Body of pancreas (tissue), 4 donors: ENCODE measurements around the gene ERICH3. TPM values are rescaled to one million over a fixed set of nuclear protein-coding genes. Genes with fewer than 3 reads are reported as not detected.

ENCODE experiments used
- ATAC-seq: fragments of 150-250 bp; one replicate; pipeline ENCODE4 v1.9.1; 2016
- DNase-seq, 4 donors: peaks; one replicate each; pipeline ENCODE4 v3.0.0-alpha.2; 2019
- H3K27ac ChIP-seq, 4 donors: fragments of 200-600 bp; sonication (generic); 1 replicate in 3 of 4; 2 replicates in 1 of 4; pipeline versions ENCODE4 v1.5.1 to v1.6.1; 2016 to 2019; ENCODE audit warnings: mild to moderate bottlenecking in 1 of 4, mixed read lengths in 1 of 4, moderate library complexity in 1 of 4
- H3K27me3 ChIP-seq, 2 donors: fragments of 200-600 bp; sonication (generic); one replicate each; pipeline ENCODE4 v1.6.0; 2016; ENCODE audit warnings: mild to moderate bottlenecking in 1 of 2
- H3K36me3 ChIP-seq, 2 donors: fragments of 200-600 bp; sonication (generic); replicated peaks in 1 of 2; 2 replicates each; pipeline ENCODE4 v1.5.1; 2016; ENCODE audit warnings: low read depth in 2 of 2; ENCODE audit not compliant: insufficient read depth in 1 of 2
- H3K4me1 ChIP-seq: fragments of 200-600 bp; sonication (generic); one replicate; pipeline ENCODE4 v1.6.0; 2016
- H3K4me3 ChIP-seq, 2 donors: fragments of 200-600 bp; sonication (generic); 1 replicate in 1 of 2; 2 replicates in 1 of 2; pipeline ENCODE4 v1.5.1; 2016 to 2019
- H3K9me3 ChIP-seq, 3 donors: fragments of 200-600 bp; sonication (generic); 1 replicate in 2 of 3; 2 replicates in 1 of 3; pipeline ENCODE4 v1.5.1; 2016
- POLR2A ChIP-seq, 3 donors: fragments of 450-650 bp; IDR thresholded peaks; one replicate each; pipeline ENCODE4 v1.6.1; 2016; ENCODE audit warnings: antibody characterized with exemption in 3 of 3, mild to moderate bottlenecking in 2 of 3
- WGBS, 2 donors: methylation state at CpG; one replicate each; pipeline ENCODE4 v1.1.5; 2017; 5-methylcytosine and 5-hydroxymethylcytosine counted together
- intact Hi-C: fragments of 100-400 bp; cut with DNase I; formaldehyde crosslinking; loops from one replicate; pipeline ENCODE4 v1.15.1; 2023
- total RNA-seq, 2 donors: library from RNA; depleted of rRNA; stranded (reverse); fragments of >200 nt; gene quantifications; one replicate each; pipeline ENCODE4 v1.1.0, GENCODE V29; 2016
- TF ChIP-seq, protein P1 (sequence below), 7 experiments: fragments of 450-650 bp in 4 of 7; fragments of 200-600 bp in 3 of 7; sonication (generic) in 3 of 7; IDR thresholded peaks; one replicate each; pipeline ENCODE4 v1.5.1; 2016 to 2019; ENCODE audit warnings: antibody characterized with exemption in 7 of 7

ERICH3 gene
- total RNA-seq, 2 donors from 2014 or later, result under 0.01 TPM; not detected in 1

DNA sequence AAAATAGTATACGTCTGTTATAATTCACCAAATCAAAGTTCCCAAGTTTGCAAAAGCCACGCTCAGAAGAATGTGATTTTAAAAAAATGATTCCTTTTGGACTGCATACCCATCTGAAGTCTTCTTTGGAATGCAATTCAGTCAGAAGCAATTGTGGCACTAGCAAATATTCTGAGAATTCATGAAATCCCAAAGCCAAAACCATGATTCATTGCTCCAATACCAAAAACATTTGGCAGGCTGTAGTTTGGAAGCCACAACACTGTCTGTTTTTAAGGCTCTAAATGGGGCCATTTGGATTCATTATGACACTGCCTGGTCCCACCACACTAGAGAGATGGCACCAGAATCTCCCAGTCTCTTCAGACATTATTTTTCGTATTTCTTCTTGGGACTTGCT is 139.4 kb downstream of the ERICH3 start:
- no peaks in the 10 kb centered on the region for H3K27me3 ChIP-seq
- 68 to 77% methylated on average over 3 of the region's 3 CpGs for WGBS, 2 donors
- no peak overlapping the region for H3K27ac ChIP-seq
- H3K4me1 ChIP-seq, result no peaks in the 10 kb centered on the region
- no peak for DNase-seq
- H3K4me3 ChIP-seq, result no peak overlapping the region
- no peaks in the 10 kb centered on the region for H3K9me3 ChIP-seq
- no peaks in the 10 kb centered on the region for H3K36me3 ChIP-seq
- ATAC-seq, result no peak
- TF ChIP-seq POLR2A (IDR thresholded peaks at IDR 0.05), result no peak
- TF ChIP-seq, protein P1, sequence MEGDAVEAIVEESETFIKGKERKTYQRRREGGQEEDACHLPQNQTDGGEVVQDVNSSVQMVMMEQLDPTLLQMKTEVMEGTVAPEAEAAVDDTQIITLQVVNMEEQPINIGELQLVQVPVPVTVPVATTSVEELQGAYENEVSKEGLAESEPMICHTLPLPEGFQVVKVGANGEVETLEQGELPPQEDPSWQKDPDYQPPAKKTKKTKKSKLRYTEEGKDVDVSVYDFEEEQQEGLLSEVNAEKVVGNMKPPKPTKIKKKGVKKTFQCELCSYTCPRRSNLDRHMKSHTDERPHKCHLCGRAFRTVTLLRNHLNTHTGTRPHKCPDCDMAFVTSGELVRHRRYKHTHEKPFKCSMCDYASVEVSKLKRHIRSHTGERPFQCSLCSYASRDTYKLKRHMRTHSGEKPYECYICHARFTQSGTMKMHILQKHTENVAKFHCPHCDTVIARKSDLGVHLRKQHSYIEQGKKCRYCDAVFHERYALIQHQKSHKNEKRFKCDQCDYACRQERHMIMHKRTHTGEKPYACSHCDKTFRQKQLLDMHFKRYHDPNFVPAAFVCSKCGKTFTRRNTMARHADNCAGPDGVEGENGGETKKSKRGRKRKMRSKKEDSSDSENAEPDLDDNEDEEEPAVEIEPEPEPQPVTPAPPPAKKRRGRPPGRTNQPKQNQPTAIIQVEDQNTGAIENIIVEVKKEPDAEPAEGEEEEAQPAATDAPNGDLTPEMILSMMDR (IDR thresholded peaks at IDR 0.05), result no peak
- intact Hi-C loops, result no loop called here

DNA sequence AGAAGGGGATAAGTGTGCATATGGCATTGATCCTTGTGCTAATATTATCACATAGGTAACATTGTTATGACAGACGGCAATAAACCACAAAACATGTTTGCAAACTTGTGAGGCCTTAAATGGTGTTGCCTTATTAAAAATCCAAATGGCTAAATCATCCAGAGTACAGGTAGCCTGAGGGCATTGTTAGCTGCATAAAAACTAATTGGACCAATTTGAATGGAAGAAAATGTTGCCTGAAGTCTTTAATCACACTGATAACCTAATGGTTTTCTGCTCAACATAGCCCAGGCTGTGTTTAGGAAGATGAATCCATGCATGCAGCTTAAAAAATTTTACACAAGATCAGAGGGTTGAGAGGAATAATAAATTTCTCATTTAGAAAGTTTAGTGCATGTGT is 141.8 kb downstream of the ERICH3 start:
- H3K4me1 ChIP-seq, result peaks cover 2% of the 10 kb centered on the region
- no peak for ATAC-seq
- no peak overlapping the region for H3K4me3 ChIP-seq
- H3K27ac ChIP-seq, result no peak overlapping the region
- TF ChIP-seq, protein P1 (IDR thresholded peaks at IDR 0.05), result no peak
- no peak for TF ChIP-seq POLR2A (IDR thresholded peaks at IDR 0.05)
- intact Hi-C loops, result no loop called here
- H3K27me3 ChIP-seq, result no peaks in the 10 kb centered on the region
- no peaks in the 10 kb centered on the region for H3K36me3 ChIP-seq
- WGBS, 2 donors, result 54 to 64% methylated on average over 1 of the region's 1 CpG
- no peak for DNase-seq
- no peaks in the 10 kb centered on the region for H3K9me3 ChIP-seq

DNA sequence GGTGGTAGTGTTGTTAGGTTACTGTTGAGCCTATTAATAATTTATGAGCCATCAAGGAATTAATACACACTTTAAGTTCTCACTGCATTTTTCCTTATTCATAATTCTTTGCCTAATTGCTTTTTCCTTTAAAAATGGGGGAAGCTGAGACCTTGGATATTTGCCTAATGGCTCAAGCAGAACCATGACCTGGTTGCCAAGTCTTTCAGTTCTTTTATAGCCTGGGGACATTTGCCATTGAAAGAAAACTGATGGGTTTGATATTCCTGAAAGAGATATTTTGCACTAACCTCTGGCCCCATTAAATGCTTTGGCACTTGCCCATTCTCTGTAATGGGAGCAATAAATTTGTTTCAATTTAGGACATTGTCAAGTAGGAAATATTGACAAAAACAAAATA is 142.7 kb downstream of the ERICH3 start:
- Histone ChIP-seq H3K4me3 (no peak overlapping the region), H3K9me3 (no peaks in the 10 kb centered on the region), H3K27ac (no peak overlapping the region), H3K27me3 (no peaks in the 10 kb centered on the region), H3K4me1 (peaks cover 4% of the 10 kb centered on the region), H3K36me3 (no peaks in the 10 kb centered on the region)
- TF ChIP-seq, protein P1 (IDR thresholded peaks at IDR 0.05), result no peak
- no peak for TF ChIP-seq POLR2A (IDR thresholded peaks at IDR 0.05)
- DNase-seq (no peak), ATAC-seq (no peak)
- intact Hi-C loops, result no loop called here

DNA sequence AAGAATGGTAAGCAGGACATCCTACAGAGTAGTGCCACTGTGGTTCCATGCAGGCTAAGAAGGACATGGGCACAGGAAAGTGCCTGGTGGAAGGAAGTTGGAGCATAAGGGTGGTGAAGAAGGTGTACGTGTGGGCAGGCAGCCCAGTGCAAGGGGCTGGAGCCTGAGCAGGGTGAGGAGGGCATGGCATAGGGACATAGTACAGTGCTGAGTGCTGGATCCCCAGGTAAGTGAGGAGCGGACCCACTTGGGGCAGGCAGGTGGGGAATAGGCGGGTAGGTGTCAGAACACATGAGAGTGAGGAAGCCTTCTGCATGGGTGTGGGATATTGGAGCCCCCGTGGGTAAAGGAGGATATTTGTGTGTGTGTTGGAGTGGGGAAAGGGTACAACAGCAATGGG is 145.5 kb downstream of the ERICH3 start:
- no peak overlapping the region for H3K4me3 ChIP-seq
- H3K27ac ChIP-seq, result no peak overlapping the region
- intact Hi-C loops, result no loop called here
- WGBS, 2 donors, result 72 to 78% methylated on average over 4 of the region's 4 CpGs
- DNase-seq, result no peak
- H3K9me3 ChIP-seq, result no peaks in the 10 kb centered on the region
- TF ChIP-seq, protein P1 (IDR thresholded peaks at IDR 0.05), result no peak
- TF ChIP-seq POLR2A (IDR thresholded peaks at IDR 0.05), result no peak
- ATAC-seq, result no peak
- peaks cover 4% of the 10 kb centered on the region for H3K4me1 ChIP-seq
- H3K27me3 ChIP-seq, result no peaks in the 10 kb centered on the region
- no peaks in the 10 kb centered on the region for H3K36me3 ChIP-seq

DNA sequence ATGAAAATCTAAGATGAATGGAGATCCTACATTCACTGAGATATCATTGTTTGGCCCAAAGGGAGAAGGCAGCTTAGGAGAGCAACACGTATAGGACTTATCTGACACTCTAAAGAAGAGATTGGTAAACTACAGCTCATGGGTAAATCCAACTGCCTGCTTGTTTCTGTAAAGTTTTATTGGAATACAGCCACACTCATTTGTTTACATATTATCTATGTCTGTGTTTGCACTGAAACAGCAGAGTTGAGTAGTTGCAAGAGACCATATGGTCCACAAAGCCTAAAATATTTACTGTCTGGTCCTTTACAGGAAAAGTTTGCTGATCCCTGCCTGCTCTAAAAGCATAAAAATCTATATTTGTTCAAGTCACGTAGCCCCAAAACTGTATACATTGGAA is 146.9 kb downstream of the ERICH3 start:
- intact Hi-C loops, result no loop called here
- ATAC-seq (no peak), DNase-seq (no peak)
- H3K4me1 ChIP-seq, result peaks cover 4% of the 10 kb centered on the region
- TF ChIP-seq, protein P1 (IDR thresholded peaks at IDR 0.05), result no peak
- TF ChIP-seq POLR2A (IDR thresholded peaks at IDR 0.05), result no peak
- H3K9me3 ChIP-seq, result no peaks in the 10 kb centered on the region
- H3K4me3 ChIP-seq, result no peak overlapping the region
- no peaks in the 10 kb centered on the region for H3K27me3 ChIP-seq
- no peak overlapping the region for H3K27ac ChIP-seq
- H3K36me3 ChIP-seq, result no peaks in the 10 kb centered on the region
- WGBS, 2 donors, result 27 to 34% methylated on average over 2 of the region's 2 CpGs
